ENCODE measurements around the gene SFTPA1. TPM values are rescaled to one million over a fixed set of nuclear protein-coding genes. Genes with fewer than 3 reads are reported as not detected.
"Not testable (repeated sequence)": the region's sequence is repeated elsewhere in the genome, so short reads cannot be mapped to it uniquely, and the experiment has no call there.

SFTPA1 gene
- total and polyA plus RNA-seq, 12 donors, result 0.28 to 0.55 TPM; not detected in 10

GRCh38 chr10:79605308-79605707, 5.4 kb upstream of the SFTPA1 start:
- ATAC-seq, result no peak

GRCh38 chr10:79608505-79609375, 2.0 kb upstream of the SFTPA1 start:
- peak; percentile 25 to 65 (median 56) for TF ChIP-seq CTCF (IDR thresholded peaks at IDR 0.05)
- Histone ChIP-seq H3K27ac (no peak overlapping the region), H3K36me3 (no peaks in the 10 kb centered on the region), H3K4me3 (no peak overlapping the region), H3K9me3 (no peaks in the 10 kb centered on the region), H3K27me3 (no peaks in the 10 kb centered on the region), H3K4me1 (no peaks in the 10 kb centered on the region)
- 51 to 55% methylated on average over 20 of the region's 20 CpGs for WGBS, 2 donors
- intact Hi-C loops (cut with DNase I), result loop anchor here in 1 of 10 donors (5.0 to 10.0 kb wide), 2 partner anchors 51 to 234 kb away; no protein-coding TSS in a partner anchor
- DNase-seq, result peak in 1 of 2 donors; percentile 38
- ATAC-seq, result peak in 2 of 8 donors; percentile 46 to 58

More at GRCh38 chr10:79605308-79605707, 5.4 kb upstream of the SFTPA1 start:
- no peaks in the 10 kb centered on the region for H3K36me3 ChIP-seq
- TF ChIP-seq CTCF (IDR thresholded peaks at IDR 0.05), result no peak
- no peaks in the 10 kb centered on the region for H3K27me3 ChIP-seq
- intact Hi-C loops (cut with DNase I), result loop anchor here in 1 of 10 donors (5.0 to 10.0 kb wide), 2 partner anchors 48 to 231 kb away; no protein-coding TSS in a partner anchor
- no peaks in the 10 kb centered on the region for H3K4me1 ChIP-seq
- H3K4me3 ChIP-seq, result no peak overlapping the region
- H3K27ac ChIP-seq, result no peak overlapping the region
- H3K9me3 ChIP-seq, result peaks cover 0 to 6% (median 0%) of the 10 kb centered on the region in 11 donors
- DNase-seq, result no peak

GRCh38 chr10:79611193-79611976, 646 bp downstream of the SFTPA1 start:
- H3K27ac ChIP-seq; H3K27me3 ChIP-seq; ATAC-seq; intact Hi-C loops (cut with DNase I); H3K4me1 ChIP-seq; H3K36me3 ChIP-seq; DNase-seq; H3K4me3 ChIP-seq; H3K9me3 ChIP-seq: not testable (repeated sequence)
- 87 to 90% methylated on average over 17 to 18 of the region's 18 CpGs for WGBS, 2 donors

DNA sequence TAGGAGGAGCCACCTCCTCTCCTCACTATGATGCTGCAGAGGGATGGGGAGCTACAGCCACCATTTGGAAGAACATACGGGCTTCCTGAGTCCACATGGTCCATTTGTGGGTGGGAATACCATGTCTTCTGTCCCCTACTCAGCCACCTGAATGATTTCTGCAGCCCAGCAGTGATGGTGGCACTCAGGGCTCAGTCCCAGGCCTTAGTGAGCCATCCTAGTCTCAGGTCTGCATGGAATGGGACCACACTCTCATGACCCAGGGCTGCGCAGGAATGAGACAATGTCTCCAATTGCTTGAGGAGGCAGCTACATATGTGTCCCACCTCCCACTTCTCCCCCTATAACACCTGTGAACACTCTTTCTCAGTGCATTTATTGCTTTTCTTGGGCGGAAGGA, 4.8 kb downstream of the SFTPA1 start:
- peaks cover 0 to 22% (median 0%) of the 10 kb centered on the region in 11 donors for H3K9me3 ChIP-seq
- no peak for ATAC-seq
- intact Hi-C loops (cut with DNase I), result no loop called here
- no peaks in the 10 kb centered on the region for H3K4me1 ChIP-seq
- H3K27me3 ChIP-seq, result peaks cover 0 to 3% (median 0%) of the 10 kb centered on the region in 7 donors
- H3K4me3 ChIP-seq, result no peak overlapping the region
- WGBS, 2 donors, result 77 to 78% methylated on average over 3 of the region's 3 CpGs
- DNase-seq, result no peak
- no peaks in the 10 kb centered on the region for H3K36me3 ChIP-seq
- TF ChIP-seq CTCF (IDR thresholded peaks at IDR 0.05), result no peak
- H3K27ac ChIP-seq, result no peak overlapping the region

All from heart right ventricle (tissue), 16 donors.